HCT116 (cell line): ENCODE data around the gene VSTM2L. TPM values are rescaled to one million over a fixed set of nuclear protein-coding genes. Genes with fewer than 3 reads are reported as not detected.

Source experiments
- ATAC-seq: fragments of 200-7000 bp; cut with Tn5 transposase; 2 replicates; pipeline ENCODE4 v1.9.1; 2020; ENCODE audit warnings: mild to moderate bottlenecking, moderate library complexity
- BruUV-seq: library from RNA; stranded (reverse); fragments of 400-500 nt; replicated peaks from 2 replicates; lab custom pipeline; 2021; lab: Mats Ljungman, UMichigan
- CTCF ChIA-PET: fragments of 300-600 bp; sonication (Branson Sonifier 250); formaldehyde crosslinking; loops from one replicate; lab custom pipeline; 2021; ENCODE audit warnings: antibody characterized with exemption; lab: Charles Lee
- POLR2A ChIA-PET: fragments of 300-600, 350-600 bp; sonication (Branson Sonifier 250); formaldehyde crosslinking; loops from one replicate; lab custom pipeline; 2021; ENCODE audit warnings: antibody characterized with exemption; lab: Charles Lee
- RAD21 ChIA-PET, 2 experiments: fragments of 300-600 bp; sonication (Branson Sonifier 250); formaldehyde crosslinking; loops; one replicate each; lab custom pipeline; 2023; ENCODE audit warnings: low total read pairs in 2 of 2; ENCODE audit not compliant: uncharacterized antibody in 2 of 2, unreplicated experiment in 2 of 2, low non-redundant PET in 1 of 2; lab: Charles Lee
- DNase-seq: peaks from one replicate; pipeline ENCODE4 v3.0.0-alpha.2; 2010; ENCODE audit warnings: low read depth, low spot score
- H2AFZ ChIP-seq: fragments of 200-600 bp; shearing (Covaris generic), sonication (generic); 2 replicates; pipeline ENCODE4 v1.6.1; 2017; ENCODE audit warnings: low read depth, mixed run types, mixed read lengths, antibody characterized with exemption, low read length; ENCODE audit not compliant: poor library complexity, severe bottlenecking
- H3K27ac ChIP-seq: 2 replicates; pipeline ENCODE4 v1.5.1; 2012; ENCODE audit warnings: low read depth, low read length
- H3K27me3 ChIP-seq: fragments of 200-600 bp; sonication (generic); 2 replicates; pipeline ENCODE4 v1.6.1; 2016; ENCODE audit warnings: mixed run types, low read length, mixed read lengths; ENCODE audit not compliant: insufficient read depth
- H3K36me3 ChIP-seq, 2 experiments: fragments of 200-500 bp in 1 of 2; fragments of 200-600 bp in 1 of 2; sonication (Bioruptor generic) in 1 of 2; sonication (generic) in 1 of 2; 2 replicates each; pipeline versions ENCODE4 v1.5.1 to v1.6.1; 2014 to 2016; ENCODE audit warnings: low read length in 2 of 2, inconsistent platforms in 1 of 2, mixed read lengths in 1 of 2, mixed run types in 1 of 2; ENCODE audit not compliant: insufficient read depth in 2 of 2, control insufficient read depth in 1 of 2
- H3K4me1 ChIP-seq, 2 experiments: fragments of 200-600 bp in 1 of 2; sonication (generic) in 1 of 2; 2 replicates each; pipeline versions ENCODE4 v1.5.1 to v1.6.1; 2012 to 2017; ENCODE audit warnings: low read length in 2 of 2, inconsistent platforms in 1 of 2, mild to moderate bottlenecking in 1 of 2, mixed read lengths in 1 of 2, mixed run types in 1 of 2, moderate library complexity in 1 of 2; ENCODE audit not compliant: insufficient read depth in 2 of 2, control insufficient read depth in 1 of 2
- H3K4me2 ChIP-seq: fragments of 200-600 bp; sonication (generic); 2 replicates; pipeline ENCODE4 v1.6.1; 2017; ENCODE audit warnings: mixed run types, low read length, mixed read lengths
- H3K4me3 ChIP-seq, 2 experiments: fragments of 200-600 bp in 1 of 2; sonication (generic) in 1 of 2; replicated peaks in 1 of 2; 2 replicates each; pipeline ENCODE4 v1.5.1; 2011 to 2016; ENCODE audit warnings: low read length in 2 of 2, control low read depth in 1 of 2, low read depth in 1 of 2, mild to moderate bottlenecking in 1 of 2, mixed read lengths in 1 of 2, mixed run types in 1 of 2
- H3K79me2 ChIP-seq: fragments of 200-600 bp; sonication (generic); 2 replicates; pipeline ENCODE4 v1.6.1; 2017; ENCODE audit warnings: mild to moderate bottlenecking, mixed run types, low read length, moderate library complexity, mixed read lengths; ENCODE audit not compliant: insufficient read depth
- H3K9ac ChIP-seq: fragments of 200-600 bp; sonication (generic); 2 replicates; pipeline ENCODE4 v1.6.1; 2016; ENCODE audit warnings: low read length, mixed read lengths
- H3K9me2 ChIP-seq: fragments of 200-600 bp; sonication (generic), shearing (Covaris generic); 2 replicates; pipeline ENCODE4 v1.6.1; 2017; ENCODE audit warnings: mixed run types, mild to moderate bottlenecking, moderate library complexity; ENCODE audit not compliant: insufficient read depth
- H3K9me3 ChIP-seq, 2 experiments: fragments of 200-500 bp in 1 of 2; fragments of 200-600 bp in 1 of 2; sonication (Bioruptor generic) in 1 of 2; sonication (generic) in 1 of 2; 2 replicates each; pipeline ENCODE4 v1.6.1; 2014 to 2017; ENCODE audit warnings: low read length in 2 of 2, mixed read lengths in 2 of 2, inconsistent platforms in 1 of 2, low read depth in 1 of 2, mild to moderate bottlenecking in 1 of 2, mixed run types in 1 of 2, moderate library complexity in 1 of 2; ENCODE audit not compliant: control insufficient read depth in 1 of 2, insufficient read depth in 1 of 2
- H4K20me1 ChIP-seq: fragments of 200-600 bp; sonication (generic), shearing (Covaris generic); 2 replicates; pipeline ENCODE4 v1.6.1; 2017; ENCODE audit warnings: mixed run types, mild to moderate bottlenecking, moderate library complexity; ENCODE audit not compliant: insufficient read depth
- CBX3 ChIP-seq: IDR thresholded peaks from 2 replicates; pipeline ENCODE4 v1.6.1; 2012; ENCODE audit warnings: low read depth
- CEBPB ChIP-seq: IDR thresholded peaks from 2 replicates; pipeline ENCODE4 v1.6.1; 2012; ENCODE audit warnings: low read depth
- EGR1 ChIP-seq: IDR thresholded peaks from 2 replicates; pipeline ENCODE4 v1.6.1; 2012; ENCODE audit warnings: low read depth
- JUND ChIP-seq: IDR thresholded peaks from 2 replicates; pipeline ENCODE4 v1.6.1; 2012
- POLR2A ChIP-seq: IDR thresholded peaks from 2 replicates; pipeline ENCODE4 v1.7.0; 2011; ENCODE audit warnings: borderline replicate concordance; ENCODE audit not compliant: insufficient read depth, insufficient read length; ENCODE audit errors: extremely low read depth
- REST ChIP-seq: IDR thresholded peaks from 2 replicates; pipeline ENCODE4 v1.6.1; 2012; ENCODE audit warnings: low read depth
- ZBTB33 ChIP-seq: IDR thresholded peaks from 2 replicates; pipeline ENCODE4 v1.6.1; 2011; ENCODE audit warnings: mild to moderate bottlenecking, low read length, moderate library complexity; ENCODE audit not compliant: insufficient replicate concordance; ENCODE audit errors: extremely low read depth
- ZFX ChIP-seq: fragments of 450-650 bp; IDR thresholded peaks from 2 replicates; pipeline ENCODE4 v1.6.1; 2017
- intact Hi-C: fragments of 100-400 bp; cut with micrococcal nuclease; formaldehyde crosslinking; loops from 2 replicates; pipeline ENCODE4 v1.10.0; 2022
- total RNA-seq: library from RNA; stranded (reverse); gene quantifications from one replicate; pipeline ENCODE4 v1.2.1, GENCODE V29; 2021; ENCODE audit not compliant: unreplicated experiment

Gene VSTM2L
- total RNA-seq, 1 experiment from 2014 or later: 0.69 TPM

GRCh38 chr20:37873884-37874283 lies 29.0 kb upstream of the VSTM2L start:
- Histone ChIP-seq H3K4me2 (no peak overlapping the region), H3K4me1 (no peaks in the 10 kb centered on the region), H3K4me3 (no peak overlapping the region), H3K27ac (no peak overlapping the region), H3K9ac (no peak overlapping the region), H3K27me3 (no peaks in the 10 kb centered on the region), H3K9me2 (no peaks in the 10 kb centered on the region), H3K9me3 (no peaks in the 10 kb centered on the region), H2AFZ (no peak overlapping the region), H4K20me1 (no peaks in the 10 kb centered on the region), H3K36me3 (no peaks in the 10 kb centered on the region), H3K79me2 (no peaks in the 10 kb centered on the region)
- no peak for TF ChIP-seq ZFX
- no peak for TF ChIP-seq CBX3
- ChIA-PET CTCF (no interaction called here), RAD21 (no interaction called here), POLR2A (no interaction called here)
- no peak for ATAC-seq
- intact Hi-C loops: no loop called here
- no TSS peak for BruUV-seq
- DNase-seq: no peak

GRCh38 chr20:37875460-37876175 lies 27.3 kb upstream of the VSTM2L start:
- H3K4me2 ChIP-seq: no peak overlapping the region
- no peaks in the 10 kb centered on the region for H3K79me2 ChIP-seq
- DNase-seq (no peak), ATAC-seq (no peak)
- no peaks in the 10 kb centered on the region for H3K9me2 ChIP-seq
- intact Hi-C loops: no loop called here
- H3K9ac ChIP-seq: no peak overlapping the region
- no peak overlapping the region for H3K27ac ChIP-seq
- no peak overlapping the region for H2AFZ ChIP-seq
- H3K9me3 ChIP-seq: no peaks in the 10 kb centered on the region
- no peaks in the 10 kb centered on the region for H3K27me3 ChIP-seq
- no peak overlapping the region for H3K4me3 ChIP-seq
- CTCF ChIA-PET: no interaction called here
- H3K36me3 ChIP-seq: no peaks in the 10 kb centered on the region
- no peaks in the 10 kb centered on the region for H4K20me1 ChIP-seq
- H3K4me1 ChIP-seq: no peaks in the 10 kb centered on the region
- POLR2A ChIA-PET: no interaction called here
- TF ChIP-seq REST (no peak), POLR2A (no peak), CEBPB (no peak), ZBTB33 (no peak), JUND (no peak), EGR1 (no peak)
- BruUV-seq: no TSS peak
- RAD21 ChIA-PET: no interaction called here
